Thoracic aorta (tissue), 2 donors: Measurements from ENCODE around the gene FREY1. TPM values are rescaled to one million over a fixed set of nuclear protein-coding genes. Genes with fewer than 3 reads are reported as not detected.

Source experiments
- ATAC-seq: fragments of 150-250 bp; one replicate; pipeline ENCODE4 v1.8.0; 2017; ENCODE audit warnings: low read depth; ENCODE audit not compliant: insufficient number of reproducible peaks, low FRiP score
- DNase-seq: peaks from one replicate; pipeline ENCODE4 v3.0.0-alpha.2; 2020; ENCODE audit warnings: low spot score
- H3K27ac ChIP-seq, 2 donors: fragments of 200-600 bp; sonication (generic); 1 replicate in 1 of 2; 2 replicates in 1 of 2; pipeline ENCODE4 v1.5.1; 2016; ENCODE audit warnings: mild to moderate bottlenecking in 2 of 2, moderate library complexity in 2 of 2
- H3K27me3 ChIP-seq: fragments of 200-600 bp; sonication (generic); replicated peaks from 2 replicates; pipeline ENCODE4 v1.6.0; 2016; ENCODE audit warnings: mild to moderate bottlenecking; ENCODE audit not compliant: insufficient read depth
- H3K36me3 ChIP-seq: fragments of 200-600 bp; sonication (generic); one replicate; pipeline ENCODE4 v1.5.1; 2016
- H3K4me1 ChIP-seq, 2 donors: fragments of 200-600 bp; sonication (generic); 1 replicate in 1 of 2; 2 replicates in 1 of 2; pipeline versions ENCODE4 v1.5.1 to v1.6.0; 2016; ENCODE audit warnings: low read depth in 2 of 2, mild to moderate bottlenecking in 1 of 2; ENCODE audit not compliant: control insufficient read depth in 1 of 2
- H3K4me3 ChIP-seq: fragments of 200-600 bp; sonication (generic); 2 replicates; pipeline ENCODE4 v1.5.1; 2016; ENCODE audit warnings: mild to moderate bottlenecking
- H3K9me3 ChIP-seq: fragments of 200-600 bp; sonication (generic); 2 replicates; pipeline ENCODE4 v1.5.1; 2016
- CTCF ChIP-seq: fragments of 200-600 bp; sonication (generic); IDR thresholded peaks from one replicate; pipeline ENCODE4 v1.5.1; 2019; ENCODE audit warnings: antibody characterized with exemption
- total RNA-seq, 2 donors: library from RNA; depleted of rRNA; stranded (reverse); fragments of >200 nt; gene quantifications; one replicate each; pipeline versions ENCODE4 v1.1.0 to v1.2.3, GENCODE V29; 2016

The FREY1 gene
- total RNA-seq, 2 donors from 2014 or later = 9.0 TPM; not detected in 1

GRCh38 chr11:45918331-45918941, 11.4 kb upstream of the FREY1 start:
- ATAC-seq = no peak

GRCh38 chr11:45917623-45918330, 10.7 kb upstream of the FREY1 start, which contains the start of gene PEX16:
PEX16 (minus strand) TSS chr11:45917877; CDS start chr11:45917811, 66 bp downstream.
- peaks cover 1% of the 10 kb centered on the region for H3K27me3 ChIP-seq
- ATAC-seq (peak; percentile 90), DNase-seq (peak; percentile 91)
- H3K27ac ChIP-seq = peak within 1 kb of the TSS; percentile 86 to 89
- H3K9me3 ChIP-seq = no peaks in the 10 kb centered on the region
- peak within 1 kb of the TSS; percentile 86 for H3K4me3 ChIP-seq
- no peak for TF ChIP-seq CTCF
- peaks cover 24% of the 10 kb centered on the region for H3K36me3 ChIP-seq
- peaks cover 14 to 26% of the 10 kb centered on the region in 2 donors for H3K4me1 ChIP-seq

More at GRCh38 chr11:45918331-45918941, 11.4 kb upstream of the FREY1 start:
- Histone ChIP-seq H3K27ac (peak overlapping the region; percentile 86 to 89), H3K4me3 (peak overlapping the region; percentile 86), H3K9me3 (no peaks in the 10 kb centered on the region), H3K27me3 (peaks cover 6% of the 10 kb centered on the region), H3K4me1 (peaks cover 14 to 32% of the 10 kb centered on the region in 2 donors), H3K36me3 (peaks cover 23% of the 10 kb centered on the region)
- TF ChIP-seq CTCF = no peak
- DNase-seq = peak; percentile 33

- H3K9me3 ChIP-seq = no peaks in the 10 kb centered on the region
- H3K36me3 ChIP-seq = peaks cover 25% of the 10 kb centered on the region
- ATAC-seq = no peak
- H3K27ac ChIP-seq = peak overlapping the region; percentile 86 to 89
- no peak for DNase-seq
- H3K27me3 ChIP-seq = no peaks in the 10 kb centered on the region
- peak overlapping the region; percentile 86 for H3K4me3 ChIP-seq
- peaks cover 9 to 20% of the 10 kb centered on the region in 2 donors for H3K4me1 ChIP-seq
- TF ChIP-seq CTCF = no peak
Observed at GRCh38 chr11:45917286-45917622, 10.2 kb upstream of the FREY1 start.

GRCh38 chr11:45915446-45915845, 8.4 kb upstream of the FREY1 start:
- H3K27ac ChIP-seq = no peak overlapping the region
- H3K36me3 ChIP-seq = peaks cover 42% of the 10 kb centered on the region
- H3K4me1 ChIP-seq = peaks cover 7 to 16% of the 10 kb centered on the region in 2 donors
- no peak for DNase-seq
- no peaks in the 10 kb centered on the region for H3K27me3 ChIP-seq
- H3K4me3 ChIP-seq = no peak overlapping the region
- H3K9me3 ChIP-seq = no peaks in the 10 kb centered on the region
- ATAC-seq = no peak
- TF ChIP-seq CTCF = no peak

GRCh38 chr11:45913942-45914635, 7.0 kb upstream of the FREY1 start:
- no peak overlapping the region for H3K4me3 ChIP-seq
- no peak overlapping the region for H3K27ac ChIP-seq
- peaks cover 7 to 16% of the 10 kb centered on the region in 2 donors for H3K4me1 ChIP-seq
- H3K9me3 ChIP-seq = no peaks in the 10 kb centered on the region
- TF ChIP-seq CTCF = no peak
- DNase-seq (no peak), ATAC-seq (no peak)
- no peaks in the 10 kb centered on the region for H3K27me3 ChIP-seq
- peaks cover 42% of the 10 kb centered on the region for H3K36me3 ChIP-seq
